Left forelimb (tissue), 1 donor: ENCODE data around the gene PNO1.
A peak's percentile ranks its signal among the peaks of the same experiment; 100 is the strongest.
"Not testable (repeated sequence)": the region's sequence is repeated elsewhere in the genome, so short reads cannot be mapped to it uniquely, and the experiment has no call there.

Experiments used
- DNase-seq: peaks from one replicate; pipeline ENCODE4 v3.0.0-alpha.2; 2018; ENCODE audit warnings: low spot score

The PNO1 gene

DNA sequence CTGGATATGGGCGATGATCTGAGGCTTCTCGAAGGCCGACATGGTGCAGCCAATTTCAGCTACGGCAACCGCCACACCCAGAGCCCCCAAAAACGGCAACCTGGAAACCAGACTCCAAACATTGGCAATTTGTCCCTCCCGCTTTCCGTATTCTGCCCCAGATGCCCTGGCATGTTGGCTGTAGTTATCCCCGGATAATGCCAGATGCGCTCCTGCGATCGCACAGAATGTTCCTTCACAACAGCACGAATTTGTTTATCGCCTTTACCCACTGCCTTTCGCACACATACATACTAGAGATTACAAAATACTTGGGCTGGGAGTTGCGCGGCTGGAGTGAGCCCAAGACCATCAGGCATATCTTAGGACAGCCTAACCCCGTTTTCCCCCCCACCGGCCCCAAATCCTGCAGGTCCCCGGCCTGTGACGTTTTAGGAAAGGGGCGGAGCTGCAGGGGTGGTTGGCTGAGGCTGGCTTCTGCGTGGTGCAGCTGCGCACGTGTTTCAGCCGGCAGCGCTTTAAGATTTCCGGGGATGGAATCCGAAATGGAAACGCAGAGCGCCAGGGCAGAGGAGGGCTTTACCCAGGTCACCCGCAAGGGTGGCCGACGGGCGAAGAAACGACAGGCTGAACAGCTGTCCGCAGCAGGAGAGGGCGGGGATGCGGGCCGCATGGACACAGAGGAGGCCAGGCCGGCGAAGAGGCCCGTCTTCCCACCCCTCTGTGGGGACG is at the start of gene PNO1:
PNO1 (plus strand) TSS at position 487 of the 732 bp plus-strand sequence; CDS start at position 534, 47 bp downstream.
- DNase-seq, result peak; percentile 96

DNA sequence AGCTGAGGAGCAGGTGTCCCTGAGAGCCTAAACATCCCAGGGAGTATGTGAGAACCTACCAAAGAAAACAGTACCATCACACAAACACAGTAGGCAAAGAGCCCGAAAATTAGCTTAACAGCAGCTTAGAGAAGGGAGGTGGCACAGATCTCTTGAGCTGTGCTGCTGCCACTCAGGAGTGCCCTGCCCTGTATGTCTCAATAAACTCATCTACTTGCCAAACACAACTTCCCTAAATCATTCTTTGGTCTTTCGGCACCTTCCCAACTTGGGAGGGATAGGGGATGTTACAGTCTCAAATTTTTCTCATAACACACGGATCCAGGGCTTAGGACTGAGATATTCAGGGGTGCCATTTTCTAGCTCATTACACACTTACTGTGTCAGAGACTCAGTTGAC is 49.6 kb upstream of the PNO1 start:
- no peak for DNase-seq

DNA sequence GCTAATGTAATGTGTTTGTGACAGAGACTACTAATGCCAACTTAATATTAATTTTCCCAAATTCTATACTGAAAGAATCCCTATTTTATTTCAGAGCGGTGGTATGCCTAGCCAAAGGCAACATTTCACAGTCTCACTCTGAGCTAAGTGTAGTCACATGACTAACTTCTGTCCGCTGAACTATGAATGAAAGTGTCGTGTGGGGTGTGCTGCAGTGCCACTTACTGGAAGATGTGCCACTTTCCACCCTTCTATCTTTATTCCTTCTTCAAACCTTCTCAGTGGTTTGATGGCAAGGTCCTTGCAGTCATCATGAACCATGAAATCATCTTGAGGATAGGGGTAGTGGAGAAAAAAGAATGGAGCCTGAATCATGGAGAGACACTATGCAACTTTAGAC is 47.6 kb upstream of the PNO1 start:
- DNase-seq, result no peak

DNA sequence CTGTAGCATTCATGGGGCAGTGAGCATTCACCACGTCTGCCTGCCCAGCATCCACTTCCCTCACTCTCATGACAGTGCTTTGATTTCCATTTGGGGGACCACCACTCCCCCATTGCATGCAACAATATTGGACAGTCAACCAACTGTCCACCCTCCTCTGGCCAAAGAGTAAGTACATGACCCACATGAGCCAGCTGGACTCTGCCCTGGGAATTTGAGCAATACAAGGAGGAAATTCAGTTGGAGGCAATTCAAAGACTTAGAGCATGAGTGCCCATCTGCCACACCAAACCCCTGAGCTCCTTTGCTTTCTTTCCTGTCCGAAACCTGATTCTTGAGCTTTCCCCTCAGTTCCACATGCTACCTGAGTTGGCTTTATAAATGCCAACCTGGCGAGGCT is 41.7 kb upstream of the PNO1 start:
- no peak for DNase-seq

DNA sequence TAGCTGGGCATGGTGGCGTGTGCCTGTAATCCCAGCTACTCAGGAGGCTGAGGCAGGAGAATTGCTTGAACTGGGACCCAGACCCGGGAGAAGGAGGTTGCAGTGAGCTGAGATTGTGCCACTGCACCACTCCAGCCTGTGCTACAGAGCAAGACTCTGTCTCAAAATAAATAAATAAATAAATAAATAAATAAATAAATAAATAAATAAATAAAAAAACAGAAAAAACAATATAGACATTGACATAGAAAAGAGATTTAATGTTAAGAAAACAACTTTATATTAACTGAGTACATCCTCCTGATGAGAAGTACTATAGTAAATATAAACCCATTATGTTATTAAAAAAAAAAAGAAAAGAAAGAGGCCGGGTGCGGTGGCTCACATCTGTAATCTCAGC is 39.8 kb upstream of the PNO1 start:
- DNase-seq, result not testable (repeated sequence)

DNA sequence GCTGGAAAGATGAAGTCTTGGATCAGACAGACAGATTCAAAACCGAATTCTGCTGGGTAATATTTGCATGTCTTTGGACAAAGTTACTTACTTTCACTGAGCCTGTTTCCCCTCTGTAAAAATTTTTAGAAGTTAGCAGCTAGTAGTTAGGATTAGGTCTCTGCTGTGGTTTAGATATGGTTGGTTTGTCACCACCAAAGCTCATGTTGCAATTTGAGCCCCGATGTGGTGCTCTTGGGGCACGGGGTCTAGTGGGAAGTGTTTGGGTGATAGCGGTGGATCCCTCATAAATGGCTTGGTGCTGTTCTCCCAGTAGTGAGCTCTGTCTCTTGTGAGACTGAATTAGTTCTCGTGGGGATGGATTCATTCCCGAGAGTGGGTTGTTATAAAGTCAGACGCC is 38.9 kb upstream of the PNO1 start:
- no peak for DNase-seq

DNA sequence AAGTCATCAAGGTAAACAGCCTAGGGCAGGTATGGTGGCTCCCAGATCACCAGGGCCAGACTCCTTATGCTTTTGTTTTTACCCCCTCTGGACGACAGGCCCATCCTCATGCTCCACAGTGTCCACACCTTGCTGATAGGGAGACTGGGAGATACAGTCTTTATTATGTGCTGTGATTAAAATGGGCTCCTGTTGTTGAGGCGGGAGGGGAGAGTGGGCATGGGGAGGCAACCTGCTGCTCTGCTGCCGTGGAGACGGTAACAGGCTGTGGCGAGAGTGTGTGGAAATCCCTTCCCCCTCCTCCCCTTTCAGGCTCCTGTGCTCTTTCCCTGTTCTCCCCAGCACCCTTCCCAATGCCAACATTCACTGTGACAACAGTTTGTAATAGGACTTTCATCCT is 38.2 kb upstream of the PNO1 start:
- no peak for DNase-seq

DNA sequence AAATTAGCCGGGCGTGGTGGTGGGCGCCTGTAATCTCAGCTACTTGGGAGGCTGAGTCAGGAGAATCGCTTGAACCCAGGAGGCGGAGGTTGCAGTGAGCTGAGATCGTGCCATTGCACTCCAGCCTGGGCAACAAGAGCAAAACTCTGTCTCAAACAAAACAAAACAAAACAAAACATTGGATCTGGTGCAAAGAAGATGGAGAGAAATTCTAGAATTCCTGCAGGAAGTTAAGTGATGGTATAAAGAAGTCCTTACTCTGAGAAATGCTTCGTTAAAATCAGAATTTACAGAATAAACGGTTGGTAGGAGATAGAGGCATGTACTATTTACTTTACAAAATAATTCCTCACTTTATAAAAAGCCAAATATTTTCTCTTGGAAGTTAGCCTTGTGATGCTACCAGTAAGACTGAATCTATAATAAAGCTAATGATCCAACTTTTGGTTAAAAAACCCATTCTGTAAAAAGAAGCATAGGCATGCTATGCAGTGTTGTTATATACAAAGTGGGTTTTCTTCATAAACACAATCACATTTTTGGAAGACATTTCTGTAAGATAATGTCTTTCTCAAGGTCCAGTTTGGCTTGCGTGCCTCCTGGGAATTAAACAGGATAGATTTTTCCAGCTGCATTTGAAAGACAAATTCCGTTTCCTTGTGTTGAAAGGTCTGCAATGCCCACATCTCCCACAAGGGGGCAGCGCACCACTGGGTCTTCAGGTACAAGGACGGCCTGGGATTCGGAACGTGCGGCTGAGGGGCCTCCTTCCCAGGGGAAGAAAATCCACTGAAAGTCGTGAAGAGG is 35.6 kb upstream of the PNO1 start:
- peak; percentile 86 for DNase-seq

DNA sequence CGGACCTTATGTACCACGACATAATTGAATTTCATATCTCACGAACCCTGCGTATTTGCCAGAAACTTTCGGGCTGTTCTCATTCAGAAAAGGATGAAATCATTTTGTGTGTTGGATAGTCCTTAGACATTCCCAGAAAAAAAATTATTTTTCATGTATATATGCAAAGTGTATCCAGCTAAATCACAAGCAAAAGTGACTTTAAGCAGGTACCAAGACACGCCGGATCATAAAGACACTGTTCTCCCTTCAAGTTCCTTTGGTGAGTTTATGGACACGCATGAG is 35.1 kb upstream of the PNO1 start:
- DNase-seq, result no peak

DNA sequence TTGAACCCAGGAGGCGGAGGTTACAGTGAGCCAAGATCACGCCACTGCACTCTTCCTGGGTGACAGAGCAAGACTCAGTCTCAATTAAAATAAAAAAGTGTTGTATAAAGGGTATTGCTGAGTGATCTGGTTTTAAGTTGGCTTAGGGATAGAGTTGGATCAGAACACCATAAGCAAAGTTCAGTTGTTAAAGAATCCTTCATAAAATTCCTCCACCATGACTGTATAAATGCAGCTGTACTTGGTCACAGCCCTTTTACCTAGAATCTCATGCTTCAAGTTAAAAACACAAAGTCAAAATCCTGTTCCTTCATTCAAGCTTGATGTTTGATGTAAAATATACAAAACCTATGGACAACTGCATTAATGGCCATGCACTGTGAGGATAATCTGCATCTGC is 33.4 kb upstream of the PNO1 start:
- DNase-seq, result no peak

DNA sequence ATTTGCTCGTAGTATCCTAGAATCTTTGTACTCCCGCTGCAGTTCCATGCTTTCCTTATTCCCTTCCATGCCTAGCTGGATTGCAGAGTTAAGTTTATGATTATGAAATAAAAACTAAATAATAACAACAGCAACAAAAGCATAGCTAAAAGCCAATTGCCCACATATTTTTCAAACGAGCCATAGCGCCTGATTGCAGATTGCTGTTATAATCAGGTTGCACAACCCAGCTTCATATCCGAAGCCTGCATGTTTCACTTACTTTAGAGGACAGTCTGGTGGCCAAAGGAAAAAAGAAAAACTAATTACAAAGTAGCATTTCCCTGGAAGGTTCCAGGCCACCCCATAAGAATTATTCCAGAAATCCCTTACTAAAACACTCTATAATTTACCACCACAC is 31.9 kb upstream of the PNO1 start:
- DNase-seq, result no peak

DNA sequence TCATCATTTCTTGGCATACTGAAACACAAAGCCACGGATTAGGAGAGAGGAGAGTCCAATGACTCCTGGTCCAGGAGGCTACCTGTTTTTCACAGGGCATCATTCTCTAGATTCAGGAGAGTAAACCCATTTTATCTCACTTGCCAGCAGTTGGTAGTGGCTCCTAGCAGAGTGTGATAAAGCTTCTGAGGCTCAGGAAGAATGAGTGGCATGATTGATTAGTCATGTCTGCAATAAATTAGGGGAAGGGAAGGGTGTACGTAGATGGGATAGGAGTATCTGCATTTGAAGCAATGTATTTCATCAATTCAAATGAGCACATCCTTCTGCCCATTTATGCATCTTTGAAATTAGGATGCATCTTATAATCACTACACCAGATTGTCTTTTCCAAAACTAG is 31.1 kb upstream of the PNO1 start:
- DNase-seq, result no peak

DNA sequence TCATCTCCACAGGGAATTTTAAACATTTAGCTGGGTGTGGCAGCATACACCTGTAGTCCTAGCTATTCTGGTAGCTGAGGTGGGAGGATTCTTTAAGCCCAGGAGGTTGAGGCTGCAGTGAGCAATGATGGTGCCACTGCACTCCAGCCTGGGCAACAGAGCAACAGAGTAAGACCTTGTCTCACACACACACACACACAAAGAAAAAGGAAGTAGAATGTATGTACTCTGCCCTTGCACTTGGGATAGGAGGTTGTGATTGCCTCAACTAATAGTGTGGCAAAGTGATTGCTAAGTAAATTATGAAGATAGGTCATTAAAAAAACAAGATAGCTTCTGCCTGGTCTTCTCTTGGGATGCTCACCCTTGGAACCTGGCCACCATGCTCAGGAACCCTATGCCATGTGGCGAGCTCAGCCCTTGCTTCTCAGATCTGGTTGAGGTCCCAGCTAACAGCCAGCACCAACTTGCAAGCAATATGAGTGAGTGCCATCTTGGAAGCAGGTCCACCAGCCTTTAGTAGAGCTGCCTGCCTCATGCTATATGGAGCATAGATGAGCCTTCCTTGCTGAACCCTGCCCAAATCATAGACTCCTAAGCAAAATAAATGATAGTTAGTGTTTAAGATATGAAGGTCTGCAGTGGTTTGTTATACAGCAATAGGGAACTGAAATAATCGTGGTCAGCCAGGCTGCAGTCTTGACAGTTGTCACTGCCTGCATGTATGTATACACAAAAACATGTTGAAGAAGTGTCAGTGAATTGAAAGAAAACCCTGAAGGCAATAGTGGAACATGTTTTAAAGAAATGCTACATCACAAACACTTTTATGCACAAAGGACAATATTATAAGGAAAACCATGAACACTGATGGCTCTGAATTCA is 30.1 kb upstream of the PNO1 start:
- DNase-seq, result no peak

DNA sequence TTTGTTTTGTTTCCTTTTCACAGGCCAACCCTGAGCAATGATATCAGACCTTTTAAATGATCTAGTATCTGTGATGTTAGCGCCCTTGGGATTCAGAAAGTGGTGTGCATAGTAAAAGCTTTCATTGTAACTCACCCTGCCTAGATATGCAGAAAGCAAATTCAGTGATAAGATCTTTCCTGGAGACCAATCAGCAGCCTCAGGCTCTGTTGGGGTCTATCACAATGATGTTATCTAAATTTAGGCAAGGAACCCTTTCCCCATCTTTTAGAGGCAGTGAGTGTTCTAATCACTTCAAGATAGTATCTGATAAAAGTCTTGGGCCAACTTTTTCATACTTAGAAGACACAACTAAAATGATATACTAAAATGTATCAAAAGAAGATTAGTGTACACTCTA is 23.6 kb upstream of the PNO1 start:
- no peak for DNase-seq

DNA sequence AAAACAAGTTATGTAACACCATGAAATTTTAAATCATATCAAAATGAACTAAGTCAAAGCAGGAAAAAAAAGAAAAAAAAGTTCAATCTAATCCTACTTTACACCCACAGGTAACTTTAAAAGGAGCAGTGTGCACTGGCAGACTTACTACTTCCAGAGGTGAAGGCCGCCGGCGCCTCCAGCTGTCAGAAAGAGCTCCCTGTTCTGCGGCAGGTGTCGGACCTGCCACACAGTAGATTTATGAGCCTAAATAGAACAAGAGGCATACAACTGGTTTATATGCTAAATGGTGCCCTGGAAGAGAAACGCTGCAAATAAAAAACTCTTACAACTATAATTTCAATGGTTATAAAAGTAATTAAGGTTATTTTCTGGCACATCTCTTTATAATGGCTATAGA is 23.1 kb upstream of the PNO1 start:
- DNase-seq, result no peak

DNA sequence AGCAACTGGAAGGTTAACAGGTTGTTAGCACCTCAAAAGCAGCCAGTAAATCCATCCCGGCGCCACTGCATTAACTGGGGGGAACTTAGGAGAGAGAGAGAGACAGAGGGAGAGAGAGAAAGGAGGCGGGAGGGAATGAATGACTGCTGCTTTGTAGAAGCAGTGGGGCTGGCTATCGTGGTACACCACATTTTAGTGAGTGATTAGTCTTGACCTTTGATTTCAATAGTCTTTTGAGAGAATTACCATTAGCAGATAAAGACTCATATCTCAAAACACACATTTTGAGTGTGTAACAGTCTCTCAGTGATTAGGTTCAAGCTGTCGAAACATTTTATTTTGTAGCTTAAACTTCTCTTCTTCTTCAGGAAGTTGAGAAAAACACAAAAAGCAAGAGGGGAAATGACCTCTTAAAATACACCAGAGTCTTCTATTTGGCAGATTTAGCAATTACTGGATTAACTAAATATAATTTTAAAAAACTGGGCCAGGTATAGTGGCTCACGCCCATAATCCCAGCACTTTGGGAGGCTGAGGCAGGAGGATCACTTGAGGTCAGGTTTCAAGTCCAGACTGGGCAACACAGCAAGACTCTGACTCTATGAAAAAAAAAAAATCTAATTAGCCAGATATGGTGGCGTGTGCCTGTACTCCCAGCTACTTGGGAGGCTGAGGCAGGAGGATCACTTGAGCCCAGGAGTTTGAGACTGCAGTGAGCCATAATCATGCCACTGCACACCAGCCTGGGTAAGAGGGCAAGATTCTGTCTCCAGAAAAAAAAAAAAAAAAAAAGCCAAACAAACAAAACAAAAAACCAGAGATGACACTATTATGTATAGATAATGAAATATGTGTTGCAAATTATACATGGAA is 22.0 kb upstream of the PNO1 start:
- DNase-seq, result no peak

DNA sequence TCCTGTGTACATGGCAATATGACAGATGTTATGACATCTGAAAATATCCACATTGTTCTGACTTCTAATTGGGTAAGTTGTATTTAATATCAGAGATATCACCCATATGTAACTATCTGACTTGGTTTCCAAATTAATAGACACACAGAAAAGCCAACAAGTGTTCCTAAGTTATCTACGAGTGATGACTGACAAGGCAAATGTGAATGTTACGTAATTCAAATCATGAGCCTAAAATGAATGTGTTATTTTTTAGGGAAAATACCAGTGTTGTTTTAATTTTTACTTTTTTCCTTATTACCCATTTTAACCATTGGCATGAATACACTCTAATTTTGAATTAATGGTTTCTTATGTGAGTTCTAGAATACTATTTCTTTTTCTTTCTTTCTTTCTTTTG is 15.8 kb upstream of the PNO1 start:
- no peak for DNase-seq

DNA sequence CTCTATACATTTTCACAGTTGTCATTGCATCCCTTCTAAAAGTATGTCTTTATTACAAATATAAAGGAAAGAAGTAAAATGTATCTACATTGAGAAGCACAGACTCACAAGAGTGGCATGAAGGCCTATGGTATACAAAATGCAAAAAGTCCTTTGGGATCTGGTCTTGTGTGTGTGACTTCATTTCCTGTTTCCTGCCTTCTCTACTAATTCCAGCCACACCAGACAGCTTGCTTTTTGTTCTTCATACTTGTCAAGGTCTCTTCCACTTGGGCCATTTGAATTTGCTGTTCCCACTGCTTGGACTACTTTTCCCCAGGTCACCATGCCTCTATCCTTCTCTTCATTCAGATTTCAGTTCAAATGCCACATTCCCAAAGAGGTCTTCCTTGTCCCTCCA is 6.7 kb upstream of the PNO1 start:
- DNase-seq, result no peak

DNA sequence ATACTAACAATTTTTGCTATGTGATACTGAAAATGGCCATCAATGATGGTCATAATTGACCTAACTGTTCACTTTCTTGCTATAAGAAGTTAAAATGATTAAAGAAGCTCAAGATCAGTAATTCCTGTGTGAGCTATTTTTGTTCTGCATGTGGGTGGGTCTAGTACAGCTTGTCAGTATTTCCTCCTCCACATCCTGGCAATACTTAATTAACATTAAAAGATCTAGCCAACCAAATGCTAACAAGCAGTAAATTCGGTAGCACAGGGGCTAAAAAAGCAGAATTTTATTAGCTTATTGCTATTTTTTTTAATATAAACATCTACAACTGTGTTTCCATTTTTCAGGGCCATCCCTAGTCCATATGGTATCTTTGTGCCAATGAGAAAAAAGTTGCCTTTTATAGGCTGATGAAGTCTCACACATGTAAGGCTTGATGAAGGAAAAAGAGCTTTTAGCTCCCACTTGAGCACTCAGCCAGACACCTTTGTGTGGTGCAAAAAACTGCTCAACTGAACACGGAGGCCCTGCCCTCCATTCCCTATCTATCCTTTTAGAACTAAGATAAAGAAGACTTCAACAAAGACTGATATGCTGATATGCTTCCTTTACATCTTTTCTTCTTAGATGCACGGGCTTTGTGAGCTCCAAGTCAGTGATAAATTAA is 4.9 kb upstream of the PNO1 start:
- DNase-seq, result no peak

DNA sequence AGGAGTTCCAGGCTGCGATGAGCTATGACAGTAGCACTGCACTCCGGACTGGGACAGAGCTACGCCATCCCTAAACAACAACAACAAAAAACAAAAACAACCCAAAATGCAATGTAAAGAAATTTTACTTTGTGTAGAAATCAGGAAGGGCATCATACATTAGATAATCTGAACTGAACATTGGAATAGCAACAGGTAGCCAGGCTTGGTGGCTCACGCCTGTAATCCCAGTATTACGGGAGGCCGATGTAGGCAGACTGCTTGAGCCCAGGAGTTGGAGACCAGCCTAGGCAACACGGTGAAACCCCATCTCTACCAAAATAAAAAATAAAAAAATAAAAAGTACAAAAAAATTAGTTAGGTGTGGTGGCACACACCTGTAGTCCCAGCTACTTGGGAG is 2.1 kb upstream of the PNO1 start:
- no peak for DNase-seq

DNA sequence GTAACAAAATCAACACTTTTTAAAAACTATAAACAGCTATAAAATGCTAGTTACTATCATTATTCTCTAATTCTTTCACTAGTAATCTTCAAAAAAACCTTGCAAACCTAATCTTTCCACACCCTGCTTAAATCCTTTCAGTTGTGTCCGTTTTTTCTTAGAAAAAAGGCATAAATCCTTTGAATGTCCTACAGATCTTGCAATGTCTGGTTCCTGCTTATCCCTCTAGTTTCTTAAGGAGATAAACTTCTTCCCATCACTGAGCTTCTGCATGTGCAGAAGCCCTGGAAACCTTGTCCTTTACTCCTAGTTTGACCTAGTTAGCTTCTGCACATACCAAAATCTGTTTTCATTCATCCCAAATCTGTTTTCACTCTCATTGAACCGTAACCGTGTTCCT is 1.3 kb upstream of the PNO1 start:
- no peak for DNase-seq
